Astrocyte of the hippocampus (primary cell): ENCODE results near the gene ATP2C2.

Experiments used
- DNase-seq: peaks from one replicate; pipeline ENCODE4 v3.0.0; 2011; ENCODE audit warnings: low read depth, low spot score

Gene ATP2C2

GRCh38 chr16:84467256-84467655, 98.9 kb downstream of the ATP2C2 start:
- no peak for DNase-seq

- no peak for DNase-seq
Measured at GRCh38 chr16:84467709-84468108, 99.4 kb downstream of the ATP2C2 start.

- DNase-seq = no peak
Measured at GRCh38 chr16:84471316-84471715, 103.0 kb downstream of the ATP2C2 start.

GRCh38 chr16:84471966-84472365, 103.6 kb downstream of the ATP2C2 start:
- DNase-seq = no peak

GRCh38 chr16:84475643-84476240, 107.4 kb downstream of the ATP2C2 start:
- DNase-seq = no peak

GRCh38 chr16:84476401-84476800, 108.1 kb downstream of the ATP2C2 start:
- no peak for DNase-seq

- DNase-seq = no peak
Measured at GRCh38 chr16:84477661-84478060, 109.3 kb downstream of the ATP2C2 start.

GRCh38 chr16:84478172-84478947, 110.0 kb downstream of the ATP2C2 start:
- DNase-seq = peak; percentile 63

GRCh38 chr16:84479716-84480450, 111.5 kb downstream of the ATP2C2 start:
- no peak for DNase-seq

- DNase-seq = no peak
Measured at GRCh38 chr16:84481051-84481735, 112.9 kb downstream of the ATP2C2 start.

- DNase-seq = no peak
Measured at GRCh38 chr16:84482001-84482891, 113.9 kb downstream of the ATP2C2 start.

GRCh38 chr16:84482951-84483881, 114.9 kb downstream of the ATP2C2 start:
- no peak for DNase-seq

- no peak for DNase-seq
Measured at GRCh38 chr16:84483882-84484565, 115.7 kb downstream of the ATP2C2 start.

GRCh38 chr16:84484579-84485254, 116.4 kb downstream of the ATP2C2 start:
- DNase-seq = peak; percentile 77

GRCh38 chr16:84485255-84486010, 117.1 kb downstream of the ATP2C2 start:
- no peak for DNase-seq

- DNase-seq = no peak
Measured at GRCh38 chr16:84486126-84486525, 117.8 kb downstream of the ATP2C2 start.

GRCh38 chr16:84486551-84487235, 118.4 kb downstream of the ATP2C2 start:
- DNase-seq = no peak
